A673 (cell line): ENCODE data around the gene ONECUT1. TPM values are rescaled to one million over a fixed set of nuclear protein-coding genes. Genes with fewer than 3 reads are reported as not detected.

Experiments used
- BruUV-seq: library from RNA; stranded (reverse); fragments of 400-500 nt; replicated peaks from 2 replicates; lab custom pipeline; 2021; lab: Mats Ljungman, UMichigan
- CTCF ChIA-PET: fragments of 300-600 bp; sonication (Branson Sonifier 250); formaldehyde crosslinking; loops from one replicate; lab custom pipeline; 2022; ENCODE audit warnings: antibody characterized with exemption; lab: Charles Lee
- POLR2A ChIA-PET: fragments of 300-600 bp; sonication (Branson Sonifier 250); formaldehyde crosslinking; loops from one replicate; lab custom pipeline; 2022; ENCODE audit warnings: antibody characterized with exemption; ENCODE audit not compliant: low non-redundant PET; lab: Charles Lee
- DNase-seq: peaks from one replicate; pipeline ENCODE4 v3.0.0-alpha.2; 2015; ENCODE audit warnings: low spot score
- H3K27ac ChIP-seq: fragments of 200-600 bp; sonication (generic); 2 replicates; pipeline ENCODE4 v1.5.1; 2016; ENCODE audit warnings: mixed run types, low read depth, mild to moderate bottlenecking, mixed read lengths, antibody characterized with exemption, low read length; ENCODE audit not compliant: poor library complexity, severe bottlenecking
- H3K27me3 ChIP-seq: fragments of 200-600 bp; sonication (generic); replicated peaks from 2 replicates; pipeline ENCODE4 v1.6.1; 2017; ENCODE audit warnings: mixed run types, low read depth, mild to moderate bottlenecking, mixed read lengths, antibody characterized with exemption, low read length; ENCODE audit not compliant: insufficient read depth, poor library complexity
- H3K36me3 ChIP-seq: fragments of 200-600 bp; sonication (generic); 2 replicates; pipeline ENCODE4 v1.6.1; 2016; ENCODE audit warnings: mixed run types, mild to moderate bottlenecking, mixed read lengths, antibody characterized with exemption, low read length; ENCODE audit not compliant: insufficient read depth, poor library complexity, severe bottlenecking
- H3K4me1 ChIP-seq: fragments of 200-600 bp; sonication (generic); 2 replicates; pipeline ENCODE4 v1.6.1; 2017; ENCODE audit warnings: mixed run types, mild to moderate bottlenecking, mixed read lengths, antibody characterized with exemption, low read length; ENCODE audit not compliant: insufficient read depth, poor library complexity, severe bottlenecking
- H3K4me3 ChIP-seq: fragments of 200-600 bp; sonication (generic); 2 replicates; pipeline ENCODE4 v1.5.1; 2016; ENCODE audit warnings: low read depth, mixed run types, mild to moderate bottlenecking, mixed read lengths, low read length; ENCODE audit not compliant: poor library complexity, severe bottlenecking
- H3K9me3 ChIP-seq: fragments of 200-600 bp; sonication (generic); 2 replicates; pipeline ENCODE4 v1.6.1; 2016; ENCODE audit warnings: mixed run types, low read depth, mild to moderate bottlenecking, mixed read lengths, antibody characterized with exemption, low read length; ENCODE audit not compliant: poor library complexity, severe bottlenecking
- CTCF ChIP-seq: fragments of 300-800, 200-600 bp; sonication (generic); conservative IDR thresholded peaks from 2 replicates; pipeline ENCODE4 v1.5.1; 2017; ENCODE audit warnings: low read depth, mild to moderate bottlenecking, antibody characterized with exemption, low read length, moderate library complexity, mixed read lengths
- EZH2 ChIP-seq: fragments of 200-600 bp; sonication (generic); IDR thresholded peaks from 2 replicates; pipeline ENCODE4 v1.6.1; 2017; ENCODE audit warnings: borderline replicate concordance, low read depth, mild to moderate bottlenecking, mixed read lengths, antibody characterized with exemption, low read length; ENCODE audit not compliant: poor library complexity, severe bottlenecking
- intact Hi-C: fragments of 100-400 bp; cut with micrococcal nuclease; formaldehyde crosslinking; loops from one replicate; pipeline ENCODE4 v1.10.0; 2022; ENCODE audit not compliant: unreplicated experiment
- total RNA-seq: library from RNA; stranded (reverse); gene quantifications from 2 replicates; pipeline ENCODE4 v1.2.3, GENCODE V29; 2021

Gene ONECUT1
- total RNA-seq, 1 experiment from 2014 or later = not detected

- TF ChIP-seq CTCF = no peak
- no peak for TF ChIP-seq EZH2
- ChIA-PET POLR2A (no interaction called here), CTCF (interaction anchor here (0.8 kb wide), 1 partner anchor 18 kb away, joined by 3 read pairs; no protein-coding TSS in a partner anchor)
- Histone ChIP-seq H3K27ac (no peak overlapping the region), H3K9me3 (no peaks in the 10 kb centered on the region), H3K36me3 (no peaks in the 10 kb centered on the region), H3K4me1 (no peaks in the 10 kb centered on the region), H3K27me3 (peaks cover 100% of the 10 kb centered on the region), H3K4me3 (no peak overlapping the region)
- no TSS peak for BruUV-seq
- intact Hi-C loops = no loop called here
- DNase-seq = no peak
Observed at GRCh38 chr15:52801748-52802085, 11.6 kb upstream of the ONECUT1 start.

- ChIA-PET POLR2A (no interaction called here), CTCF (interaction anchor here (0.8 kb wide), 1 partner anchor 17 kb away, joined by 3 read pairs; no protein-coding TSS in a partner anchor)
- no peaks in the 10 kb centered on the region for H3K9me3 ChIP-seq
- DNase-seq = no peak
- BruUV-seq = no TSS peak
- no peaks in the 10 kb centered on the region for H3K36me3 ChIP-seq
- H3K4me1 ChIP-seq = no peaks in the 10 kb centered on the region
- TF ChIP-seq EZH2 (no peak), CTCF (no peak)
- H3K27ac ChIP-seq = no peak overlapping the region
- peaks cover 100% of the 10 kb centered on the region for H3K27me3 ChIP-seq
- intact Hi-C loops = no loop called here
- H3K4me3 ChIP-seq = no peak overlapping the region
Observed at GRCh38 chr15:52800828-52801747, 11.0 kb upstream of the ONECUT1 start.

GRCh38 chr15:52799145-52799811 is 9.1 kb upstream of the ONECUT1 start:
- ChIA-PET CTCF (no interaction called here), POLR2A (no interaction called here)
- intact Hi-C loops = no loop called here
- Histone ChIP-seq H3K4me3 (no peak overlapping the region), H3K36me3 (no peaks in the 10 kb centered on the region), H3K4me1 (no peaks in the 10 kb centered on the region), H3K27ac (no peak overlapping the region), H3K27me3 (peaks cover 100% of the 10 kb centered on the region), H3K9me3 (no peaks in the 10 kb centered on the region)
- no peak for TF ChIP-seq CTCF
- no peak for TF ChIP-seq EZH2
- no peak for DNase-seq
- no TSS peak for BruUV-seq
